Smooth muscle cell (in vitro differentiated cells): ENCODE measurements around the gene RAB9A. TPM values are rescaled to one million over a fixed set of nuclear protein-coding genes. Genes with fewer than 3 reads are reported as not detected.
A peak's percentile ranks its signal among the peaks of the same experiment; 100 is the strongest.

Experiments
- DNase-seq: peaks from one replicate; lab custom pipeline; 2025; ENCODE audit not compliant: unreplicated experiment; lab: John Stamatoyannopoulos, UW
- H2AFZ ChIP-seq: fragments of 200-600 bp; sonication (generic); 2 replicates; pipeline ENCODE4 v1.6.0; 2016; ENCODE audit warnings: antibody characterized with exemption, low read depth, mild to moderate bottlenecking
- H3F3A ChIP-seq: fragments of 200-600 bp; sonication (generic); 2 replicates; pipeline ENCODE4 v1.6.0; 2017; ENCODE audit warnings: antibody characterized with exemption, low read depth
- H3K27ac ChIP-seq: fragments of 200-600 bp; sonication (generic); 2 replicates; pipeline ENCODE4 v1.5.1; 2016; ENCODE audit warnings: low read depth, mild to moderate bottlenecking
- H3K27me3 ChIP-seq: fragments of 200-600 bp; sonication (generic); 2 replicates; pipeline ENCODE4 v1.6.1; 2016; ENCODE audit warnings: low read depth, mild to moderate bottlenecking
- H3K36me3 ChIP-seq: fragments of 200-600 bp; sonication (generic); 2 replicates; pipeline ENCODE4 v1.5.1; 2016; ENCODE audit warnings: low read depth
- H3K4me1 ChIP-seq: fragments of 200-600 bp; sonication (generic); 2 replicates; pipeline ENCODE4 v1.5.1; 2016; ENCODE audit warnings: low read depth
- H3K4me2 ChIP-seq: fragments of 200-600 bp; sonication (generic); 2 replicates; pipeline ENCODE4 v1.6.0; 2016; ENCODE audit warnings: mild to moderate bottlenecking
- H3K4me3 ChIP-seq: fragments of 200-600 bp; sonication (generic); 2 replicates; pipeline ENCODE4 v1.5.1; 2016; ENCODE audit warnings: mild to moderate bottlenecking
- H3K79me2 ChIP-seq: fragments of 200-600 bp; sonication (generic); 2 replicates; pipeline ENCODE4 v1.6.0; 2016; ENCODE audit warnings: low read depth, mild to moderate bottlenecking
- H3K9ac ChIP-seq: fragments of 200-600 bp; sonication (generic); 2 replicates; pipeline ENCODE4 v1.6.0; 2016; ENCODE audit warnings: low read depth
- H3K9me3 ChIP-seq: fragments of 200-600 bp; sonication (generic); replicated peaks from 2 replicates; pipeline ENCODE4 v1.5.1; 2016; ENCODE audit warnings: low read depth
- H4K20me1 ChIP-seq: fragments of 200-600 bp; sonication (generic); 2 replicates; pipeline ENCODE4 v1.6.0; 2016; ENCODE audit warnings: low read depth
- WGBS: methylation state at CpG from one replicate; pipeline ENCODE4 v1.1.7; 2016; ENCODE audit warnings: low lambda C conversion rate; 5-methylcytosine and 5-hydroxymethylcytosine counted together
- polyA plus RNA-seq: library from polyadenylated mRNA; unstranded; fragments of >200 nt; fragmentation: Nextera tagmentation; extraction: Ambion mirVana; gene quantifications from 2 replicates; pipeline ENCODE4 v1.2.1, GENCODE V29; 2016
- total RNA-seq: library from RNA; depleted of rRNA; stranded (reverse); fragments of >200 nt; gene quantifications from 2 replicates; pipeline ENCODE4 v1.2.3, GENCODE V29; 2014
- TF ChIP-seq, protein P1 (sequence below): fragments of 200-600 bp; sonication (generic); IDR thresholded peaks from 2 replicates; pipeline ENCODE4 v1.5.1; 2017; ENCODE audit warnings: borderline replicate concordance, mild to moderate bottlenecking, antibody characterized with exemption; ENCODE audit not compliant: insufficient read depth, poor library complexity, severe bottlenecking

Gene RAB9A
- total and polyA plus RNA-seq, 2 experiments from 2014 or later = 22.1 to 25.8 TPM

DNA sequence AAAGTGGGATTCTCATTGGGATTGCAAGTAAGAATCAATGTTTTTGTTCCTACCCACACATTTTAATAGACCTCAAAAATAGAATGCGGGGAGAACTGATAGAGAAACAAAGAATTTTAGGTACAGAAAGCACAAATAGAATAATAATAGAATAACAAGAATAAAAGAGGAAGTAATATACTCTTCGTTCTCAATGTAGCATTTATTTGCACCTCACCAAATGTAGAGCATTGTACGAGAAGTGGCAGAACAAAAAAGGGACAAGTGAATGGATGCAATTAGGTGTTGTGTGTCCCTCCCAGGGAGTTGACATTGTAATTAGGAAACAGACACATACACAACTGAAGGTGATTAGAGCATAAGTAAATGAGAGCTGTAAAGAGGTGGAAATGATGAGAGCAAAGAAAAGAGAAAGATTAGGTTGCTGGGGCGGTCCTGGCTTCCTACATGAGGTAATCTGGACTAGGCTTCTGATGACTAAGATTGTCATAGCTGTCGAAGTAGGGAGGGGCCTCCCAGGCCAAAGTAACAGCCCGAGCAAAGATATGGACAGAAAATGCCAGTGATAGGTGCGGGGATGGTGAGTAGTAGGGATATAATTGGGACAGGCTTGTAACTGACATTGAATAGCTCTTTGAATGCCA is 10.4 kb downstream of the RAB9A start:
- Histone ChIP-seq H3K9ac (no peak overlapping the region), H3K27me3 (no peaks in the 10 kb centered on the region), H3K79me2 (peaks cover 82% of the 10 kb centered on the region), H3F3A (no peaks in the 10 kb centered on the region), H4K20me1 (peaks cover 93% of the 10 kb centered on the region), H3K4me3 (no peak overlapping the region), H3K27ac (peak overlapping the region; percentile 58), H3K9me3 (peaks cover 3% of the 10 kb centered on the region), H3K36me3 (no peaks in the 10 kb centered on the region), H3K4me2 (peak overlapping the region; percentile 47), H2AFZ (no peak overlapping the region), H3K4me1 (peaks cover 21% of the 10 kb centered on the region)
- TF ChIP-seq, protein P1, sequence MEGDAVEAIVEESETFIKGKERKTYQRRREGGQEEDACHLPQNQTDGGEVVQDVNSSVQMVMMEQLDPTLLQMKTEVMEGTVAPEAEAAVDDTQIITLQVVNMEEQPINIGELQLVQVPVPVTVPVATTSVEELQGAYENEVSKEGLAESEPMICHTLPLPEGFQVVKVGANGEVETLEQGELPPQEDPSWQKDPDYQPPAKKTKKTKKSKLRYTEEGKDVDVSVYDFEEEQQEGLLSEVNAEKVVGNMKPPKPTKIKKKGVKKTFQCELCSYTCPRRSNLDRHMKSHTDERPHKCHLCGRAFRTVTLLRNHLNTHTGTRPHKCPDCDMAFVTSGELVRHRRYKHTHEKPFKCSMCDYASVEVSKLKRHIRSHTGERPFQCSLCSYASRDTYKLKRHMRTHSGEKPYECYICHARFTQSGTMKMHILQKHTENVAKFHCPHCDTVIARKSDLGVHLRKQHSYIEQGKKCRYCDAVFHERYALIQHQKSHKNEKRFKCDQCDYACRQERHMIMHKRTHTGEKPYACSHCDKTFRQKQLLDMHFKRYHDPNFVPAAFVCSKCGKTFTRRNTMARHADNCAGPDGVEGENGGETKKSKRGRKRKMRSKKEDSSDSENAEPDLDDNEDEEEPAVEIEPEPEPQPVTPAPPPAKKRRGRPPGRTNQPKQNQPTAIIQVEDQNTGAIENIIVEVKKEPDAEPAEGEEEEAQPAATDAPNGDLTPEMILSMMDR = no peak
- DNase-seq = no peak
- WGBS = 58% methylated on average over 7 of the region's 7 CpGs

DNA sequence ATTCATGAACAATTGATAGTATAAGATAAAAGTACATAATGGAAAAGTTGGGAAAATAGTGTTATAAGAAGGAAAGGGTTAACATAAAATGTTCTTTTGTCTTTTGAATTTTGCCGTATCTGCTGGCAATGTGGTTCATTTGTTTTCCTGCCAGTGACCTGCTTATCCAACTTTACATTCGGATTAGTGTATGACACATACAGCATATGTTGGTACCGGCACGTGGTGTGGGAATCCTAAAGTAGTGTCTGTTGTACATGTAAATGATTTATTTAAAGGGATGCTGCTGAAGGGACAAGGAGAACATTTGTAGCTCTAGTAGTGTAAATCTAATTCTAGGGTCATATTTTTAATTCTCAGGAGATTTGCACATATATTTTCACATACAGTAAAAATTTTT is 11.5 kb downstream of the RAB9A start:
- TF ChIP-seq, protein P1 = no peak
- H3F3A ChIP-seq = no peaks in the 10 kb centered on the region
- no peaks in the 10 kb centered on the region for H3K36me3 ChIP-seq

DNA sequence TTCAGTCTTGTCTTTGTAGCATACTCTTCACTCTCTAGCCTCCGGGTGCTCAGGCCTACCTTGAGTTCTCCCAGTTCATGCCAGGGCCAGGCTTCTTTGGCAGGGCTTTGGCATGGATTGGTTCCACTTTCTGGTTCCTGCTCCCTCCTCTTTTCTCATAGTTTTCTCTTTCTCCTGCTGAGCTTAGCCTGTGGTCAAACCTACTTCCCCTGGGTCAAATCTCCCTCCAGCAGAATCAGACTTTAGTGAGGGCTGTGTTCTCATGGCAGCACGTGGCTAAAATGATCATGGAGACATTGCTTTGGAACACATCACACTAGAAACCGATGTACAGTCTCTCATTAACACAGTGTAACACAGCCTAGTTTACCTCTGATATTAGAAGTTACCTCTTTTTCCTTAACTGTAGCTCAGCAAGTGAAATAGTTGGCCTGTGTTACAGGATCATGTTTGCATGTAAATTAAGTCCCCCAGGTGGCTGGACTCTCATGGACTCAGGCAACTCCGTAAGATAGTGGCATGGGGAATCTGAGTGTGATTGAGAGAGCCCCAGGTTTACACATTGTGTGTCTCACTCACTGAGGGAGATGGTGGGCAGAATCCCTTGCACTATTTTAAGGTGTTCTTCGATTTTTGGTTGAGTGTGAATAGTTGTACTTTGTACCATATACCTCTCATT is 13.3 kb downstream of the RAB9A start:
- no peak overlapping the region for H3K4me2 ChIP-seq
- no peaks in the 10 kb centered on the region for H3K27me3 ChIP-seq
- no peak overlapping the region for H3K27ac ChIP-seq
- TF ChIP-seq, protein P1 = no peak
- no peak overlapping the region for H3K4me3 ChIP-seq
- no peak for DNase-seq
- peaks cover 18% of the 10 kb centered on the region for H3K4me1 ChIP-seq
- H3K36me3 ChIP-seq = no peaks in the 10 kb centered on the region
- H3K9ac ChIP-seq = no peak overlapping the region
- 57% methylated on average over 5 of the region's 5 CpGs for WGBS
- peaks cover 85% of the 10 kb centered on the region for H4K20me1 ChIP-seq
- no peaks in the 10 kb centered on the region for H3F3A ChIP-seq
- no peak overlapping the region for H2AFZ ChIP-seq
- H3K79me2 ChIP-seq = peaks cover 59% of the 10 kb centered on the region
- H3K9me3 ChIP-seq = no peaks in the 10 kb centered on the region

More for the DNA sequence above, 11.5 kb downstream of the RAB9A start:
- WGBS = 48% methylated on average over 4 of the region's 4 CpGs
- Histone ChIP-seq H4K20me1 (peaks cover 91% of the 10 kb centered on the region), H3K27ac (no peak overlapping the region), H3K27me3 (no peaks in the 10 kb centered on the region), H3K79me2 (peaks cover 72% of the 10 kb centered on the region), H3K4me3 (no peak overlapping the region), H3K4me2 (no peak overlapping the region), H2AFZ (no peak overlapping the region), H3K4me1 (peaks cover 18% of the 10 kb centered on the region), H3K9ac (no peak overlapping the region), H3K9me3 (peaks cover 3% of the 10 kb centered on the region)
- no peak for DNase-seq

DNA sequence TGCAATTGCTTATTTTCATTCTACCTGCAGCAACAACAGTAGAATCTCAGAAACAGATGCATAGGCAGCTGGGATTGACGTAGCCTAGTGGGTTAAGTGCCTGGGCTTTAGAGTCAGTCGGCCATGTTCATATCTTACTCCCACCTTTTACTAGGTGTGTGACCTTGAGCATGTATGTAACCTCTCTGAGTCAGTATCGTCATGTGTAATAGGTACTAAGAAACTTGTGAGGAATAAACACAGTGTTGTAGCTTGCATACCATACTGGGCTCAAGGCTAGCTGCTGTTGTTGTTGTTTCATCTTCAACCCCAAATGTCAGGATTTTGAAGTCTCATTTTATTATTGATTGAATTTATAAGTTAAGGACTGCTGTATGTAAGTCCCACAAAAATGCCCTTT is 14.2 kb downstream of the RAB9A start:
- Histone ChIP-seq H3F3A (no peaks in the 10 kb centered on the region), H3K4me3 (no peak overlapping the region), H2AFZ (no peak overlapping the region), H3K9ac (no peak overlapping the region), H3K4me2 (no peak overlapping the region), H3K4me1 (peaks cover 18% of the 10 kb centered on the region), H3K9me3 (no peaks in the 10 kb centered on the region), H3K27ac (no peak overlapping the region), H3K27me3 (no peaks in the 10 kb centered on the region), H3K79me2 (peaks cover 50% of the 10 kb centered on the region), H4K20me1 (peaks cover 85% of the 10 kb centered on the region), H3K36me3 (no peaks in the 10 kb centered on the region)
- WGBS = 76% methylated on average over 3 of the region's 3 CpGs
- TF ChIP-seq, protein P1 = no peak
- no peak for DNase-seq
